Stimulated activated CD8-positive, alpha-beta memory T cell treated with anti-CD3 and anti-CD28 coated beads, Interleukin-15, amount 100 ng/mL, for 4 hours (primary cell): ENCODE data around the gene MEX3D.

ENCODE experiments used
- DNase-seq, 2 donors: peaks; one replicate each; pipeline ENCODE4 v3.0.0-alpha.2; 2020; ENCODE audit warnings: low read depth in 2 of 2

The MEX3D gene

DNA sequence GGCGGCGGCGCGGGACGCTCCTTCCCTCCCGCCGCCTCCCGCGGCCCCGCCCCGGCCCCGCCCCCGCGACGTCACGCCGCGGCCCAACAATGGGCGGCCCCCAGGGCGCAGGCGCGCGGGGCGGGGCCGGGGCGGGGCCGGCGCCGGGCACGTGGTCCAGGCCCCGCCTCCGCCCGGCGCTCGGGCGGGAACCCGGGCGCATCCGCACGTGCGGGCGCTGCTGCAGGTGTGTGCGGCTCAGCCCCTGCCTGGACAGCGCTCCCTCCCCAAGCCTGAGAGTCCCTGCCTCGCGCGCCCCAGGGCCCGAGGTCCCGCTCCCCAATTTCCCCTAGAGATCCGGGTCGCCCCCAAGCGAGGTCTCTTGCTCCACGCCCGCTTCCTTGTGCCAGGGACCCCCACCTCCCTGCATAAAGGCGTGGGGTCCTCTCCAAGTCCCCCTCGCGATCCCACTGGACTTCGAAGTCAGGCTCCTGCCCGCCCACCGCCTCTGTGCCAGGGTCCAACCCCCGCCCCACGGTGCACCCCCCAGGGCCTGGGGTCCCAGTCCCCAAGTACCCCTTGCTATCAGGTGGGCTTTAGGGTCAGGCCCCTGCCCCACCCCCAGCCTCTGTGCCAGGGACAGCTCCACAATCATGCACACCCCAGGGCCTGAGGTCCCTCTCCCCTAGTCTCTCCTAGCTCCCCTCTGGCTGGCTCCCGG is at the start of gene MEX3D:
Gene MEX3D, minus strand, starts transcription at position 6 of the 700 bp plus-strand sequence. CDS start 267 bp downstream, outside the sequence.
- DNase-seq, result peak; percentile 50 to 66

DNA sequence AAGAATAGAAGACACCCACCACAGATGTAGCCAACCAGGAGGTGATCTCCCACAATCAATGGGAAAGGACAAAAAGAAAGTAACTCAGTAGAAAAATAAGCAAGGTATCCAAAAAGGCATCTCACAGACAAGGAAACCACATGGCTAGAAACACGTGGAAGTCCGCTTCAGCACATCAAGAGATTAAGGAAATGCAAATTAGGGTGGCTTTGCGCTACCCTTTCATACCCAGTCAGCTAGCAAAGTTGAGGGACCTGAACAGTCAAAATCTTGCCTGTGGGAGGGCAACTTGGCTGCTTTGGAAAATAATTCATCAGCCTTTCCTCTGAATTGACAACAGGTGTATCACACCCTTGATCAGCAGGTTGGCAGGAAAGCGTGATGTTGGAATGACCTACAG is 48.8 kb upstream of the MEX3D start:
- no peak for DNase-seq

GRCh38 chr19:1616396-1616795 is 48.3 kb upstream of the MEX3D start:
- no peak for DNase-seq

DNA sequence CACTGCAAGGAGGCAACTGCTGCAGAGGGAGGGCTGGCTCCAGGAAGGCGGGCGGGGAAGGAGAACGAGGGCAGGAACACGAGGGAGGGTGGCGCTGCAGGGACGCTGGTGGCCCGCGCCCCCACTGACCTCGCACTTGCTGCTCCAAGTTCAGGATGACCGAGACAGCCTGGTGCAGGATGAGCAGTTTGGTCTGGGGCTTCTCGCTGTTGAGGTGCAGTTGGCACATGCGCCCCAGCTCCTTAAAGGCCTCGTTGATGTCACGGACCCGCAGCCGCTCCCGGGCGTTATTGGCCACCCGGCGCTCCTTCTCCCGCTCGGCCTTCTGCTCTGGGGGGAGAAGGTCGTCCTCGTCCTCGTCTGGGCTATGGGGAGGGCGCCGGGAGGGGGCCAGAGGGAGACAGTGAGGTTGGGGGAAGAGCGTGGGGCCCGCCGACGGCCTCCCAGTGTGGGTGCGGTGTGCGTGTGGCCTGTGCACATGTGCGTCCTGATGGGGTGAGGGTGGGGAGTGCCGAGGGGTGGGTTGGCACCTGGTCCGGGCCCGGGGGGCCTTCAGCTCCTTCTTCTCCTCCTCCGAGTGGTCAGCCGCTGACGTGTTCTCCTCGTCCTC is 47.1 kb upstream of the MEX3D start:
- no peak for DNase-seq

- DNase-seq, result no peak
Measured at GRCh38 chr19:1613808-1614570, 45.9 kb upstream of the MEX3D start.

- DNase-seq, result no peak
Measured at GRCh38 chr19:1613146-1613545, 45.0 kb upstream of the MEX3D start.

DNA sequence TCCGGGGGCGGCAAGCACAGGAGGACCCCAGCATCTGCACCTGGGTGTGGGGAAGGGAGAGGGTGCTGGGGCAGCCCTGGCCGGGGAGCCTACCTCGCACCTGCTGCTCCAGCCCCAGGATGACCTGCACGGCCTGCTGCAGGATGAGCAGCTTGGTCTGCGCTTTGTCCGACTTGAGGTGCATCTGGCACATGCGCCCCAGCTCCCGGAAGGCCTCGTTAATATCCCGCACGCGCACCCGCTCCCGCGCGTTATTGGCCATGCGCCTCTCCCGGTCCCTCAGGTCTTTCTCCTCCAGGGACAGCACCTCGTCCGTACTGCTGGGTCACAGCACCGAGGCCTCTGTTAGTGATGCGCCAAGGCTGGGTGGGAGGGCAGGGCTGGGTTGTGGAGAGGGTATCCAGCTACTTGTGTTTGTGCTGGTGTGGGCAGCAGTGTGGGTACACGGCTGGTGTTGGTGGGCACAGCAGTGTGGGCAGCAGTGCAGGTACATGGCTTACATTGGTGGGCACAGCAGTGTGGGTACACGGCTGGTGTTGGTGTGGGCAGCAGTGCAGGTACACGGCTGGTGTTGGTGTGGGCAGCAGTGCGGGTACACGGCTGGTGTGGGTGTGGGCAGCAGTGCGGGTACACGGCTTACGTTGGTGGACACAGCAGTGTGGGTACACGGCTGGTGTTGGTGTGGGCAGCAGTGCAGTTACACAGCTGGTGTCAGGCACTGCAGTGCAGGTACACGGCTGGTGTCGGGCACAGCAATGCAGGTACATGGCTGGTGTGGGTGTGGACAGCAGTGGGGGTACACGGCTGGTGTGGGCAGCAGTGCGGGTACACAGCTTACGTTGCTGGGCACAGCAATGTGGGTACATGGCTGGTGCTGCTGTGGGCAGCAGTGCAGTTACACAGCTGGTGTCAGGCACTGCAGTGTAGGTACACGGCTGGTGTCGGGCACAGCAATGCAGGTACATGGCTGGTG is 44.3 kb upstream of the MEX3D start:
- no peak for DNase-seq

DNA sequence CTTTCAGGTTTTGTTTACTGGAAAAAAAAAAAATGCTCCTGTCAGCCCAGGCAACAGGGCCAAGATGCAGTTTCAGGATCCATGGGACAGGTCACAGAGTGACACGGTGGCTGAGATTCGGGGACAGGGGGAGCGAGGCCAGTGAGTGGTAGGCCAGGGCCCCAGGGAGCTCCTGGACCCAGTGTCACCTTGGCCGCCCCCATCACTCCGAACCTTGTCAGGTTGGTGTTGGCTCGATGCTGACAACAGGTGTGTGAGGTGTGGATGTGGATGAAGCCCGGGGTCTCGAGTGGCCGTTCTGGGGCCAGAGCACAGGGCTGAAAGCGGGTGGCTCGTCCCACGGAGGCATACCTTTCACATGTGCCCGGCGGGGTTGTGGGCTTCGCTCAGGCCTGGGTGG is 43.2 kb upstream of the MEX3D start:
- no peak for DNase-seq

- peak in 1 of 2 donors; percentile 14 for DNase-seq
Measured at GRCh38 chr19:1610579-1610978, 42.5 kb upstream of the MEX3D start.

- DNase-seq, result no peak
Measured at GRCh38 chr19:1609680-1610474, 41.8 kb upstream of the MEX3D start.

DNA sequence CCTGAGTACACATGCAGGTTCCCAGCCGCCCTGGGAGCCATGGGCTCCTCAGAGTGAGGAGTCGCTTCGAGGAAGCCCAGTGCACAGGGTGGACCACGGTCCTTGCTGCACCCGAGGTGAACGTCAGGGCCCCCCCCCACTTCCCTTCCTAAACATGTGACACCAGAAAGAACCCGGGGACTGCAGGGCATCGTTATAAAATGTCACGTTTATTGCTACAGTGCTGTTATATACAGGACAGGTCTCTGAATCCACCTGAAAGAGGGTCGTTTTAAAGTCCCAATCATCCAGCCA is 40.9 kb upstream of the MEX3D start:
- no peak for DNase-seq

- DNase-seq, result no peak
Measured at GRCh38 chr19:1608359-1609102, 40.4 kb upstream of the MEX3D start.

DNA sequence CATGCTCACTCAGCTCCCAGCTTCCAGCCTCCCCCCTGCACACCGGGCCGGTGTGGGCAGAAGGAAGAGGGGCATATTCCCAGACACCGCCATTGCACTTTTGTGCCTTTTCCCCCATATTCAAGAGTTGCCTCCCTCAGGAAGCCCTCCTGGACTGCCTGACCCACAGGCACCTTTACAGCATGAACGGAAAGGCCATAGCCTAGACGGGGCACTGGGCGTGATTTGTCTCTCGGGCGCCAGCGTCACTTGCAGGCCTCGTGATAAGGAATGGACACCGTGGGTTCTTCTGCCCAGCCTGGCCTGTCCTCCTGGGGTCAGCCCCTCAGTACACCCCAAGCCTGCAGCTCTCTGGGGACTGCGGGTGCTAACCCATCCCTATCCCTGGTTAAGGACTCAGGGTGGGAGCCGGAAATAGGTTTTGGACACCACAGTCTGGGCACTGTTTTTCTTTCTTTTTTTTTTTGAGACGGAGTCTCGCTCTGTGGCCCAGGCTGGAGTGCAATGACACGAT is 38.1 kb upstream of the MEX3D start:
- no peak for DNase-seq

GRCh38 chr19:1605236-1606137 is 37.4 kb upstream of the MEX3D start, which contains the start of gene UQCR11:
Gene UQCR11, minus strand, starts transcription at chr19:1605462. Its CDS starts 53 bp downstream, at chr19:1605409.
- DNase-seq, result peak; percentile 84 to 88

GRCh38 chr19:1602091-1602707 is 34.1 kb upstream of the MEX3D start:
- no peak for DNase-seq

DNA sequence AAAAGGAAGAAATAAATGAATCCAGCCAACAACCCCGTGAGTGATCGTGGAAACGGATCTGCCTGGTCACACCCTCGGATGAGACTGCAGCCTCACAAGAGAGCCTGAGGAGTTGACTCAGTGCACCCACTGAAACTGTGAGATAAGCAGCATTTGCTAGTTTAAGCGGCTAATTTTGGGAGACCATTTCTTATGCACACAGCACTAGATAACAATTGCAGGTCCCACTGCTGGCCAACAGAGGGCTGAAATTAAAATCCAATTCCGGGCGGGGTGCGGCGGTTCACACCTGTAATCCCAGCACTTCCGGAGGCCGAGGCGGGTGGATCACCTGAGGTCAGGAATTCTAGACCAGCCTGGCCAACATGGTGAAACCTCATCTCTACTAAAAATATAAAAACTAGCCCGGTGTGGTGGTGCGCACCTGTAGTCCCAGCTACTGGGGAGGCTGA is 33.5 kb upstream of the MEX3D start:
- no peak for DNase-seq

GRCh38 chr19:1599460-1599846 is 31.3 kb upstream of the MEX3D start:
- no peak for DNase-seq

DNA sequence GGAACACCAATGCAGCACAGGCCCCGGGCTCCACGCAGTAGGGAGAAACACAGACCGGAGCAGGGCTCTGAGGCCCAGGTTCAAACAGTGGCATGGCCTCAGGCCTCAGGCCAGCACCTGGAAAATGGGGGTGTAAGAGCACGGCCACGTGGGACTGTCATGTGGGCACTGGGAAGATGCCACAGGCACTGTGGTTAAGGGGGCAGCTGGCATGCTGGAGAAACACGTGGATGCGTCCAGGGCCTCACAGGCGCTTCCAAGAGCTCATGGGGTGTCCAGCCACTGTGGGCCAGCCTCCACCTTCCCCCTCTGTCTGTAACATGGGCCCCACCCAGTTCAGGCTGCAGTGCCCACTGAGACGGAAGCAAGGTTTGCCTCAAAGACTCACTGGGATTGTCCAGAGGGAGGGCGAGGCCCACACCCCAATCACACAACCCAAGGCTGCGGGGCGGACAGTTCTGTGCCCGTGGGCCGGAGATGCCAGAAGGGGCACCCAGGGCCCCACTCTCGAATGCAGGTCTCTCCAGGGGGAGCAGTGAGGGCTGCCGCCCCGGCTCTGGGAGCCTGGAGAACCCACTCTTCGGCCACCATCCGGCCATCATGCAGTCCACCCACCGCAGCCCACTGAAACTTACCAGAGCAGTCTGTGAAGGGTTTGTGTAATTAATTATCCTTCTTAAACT is 30.8 kb upstream of the MEX3D start:
- DNase-seq, result no peak
